ENCODE results near the gene FIZ1.

DNA sequence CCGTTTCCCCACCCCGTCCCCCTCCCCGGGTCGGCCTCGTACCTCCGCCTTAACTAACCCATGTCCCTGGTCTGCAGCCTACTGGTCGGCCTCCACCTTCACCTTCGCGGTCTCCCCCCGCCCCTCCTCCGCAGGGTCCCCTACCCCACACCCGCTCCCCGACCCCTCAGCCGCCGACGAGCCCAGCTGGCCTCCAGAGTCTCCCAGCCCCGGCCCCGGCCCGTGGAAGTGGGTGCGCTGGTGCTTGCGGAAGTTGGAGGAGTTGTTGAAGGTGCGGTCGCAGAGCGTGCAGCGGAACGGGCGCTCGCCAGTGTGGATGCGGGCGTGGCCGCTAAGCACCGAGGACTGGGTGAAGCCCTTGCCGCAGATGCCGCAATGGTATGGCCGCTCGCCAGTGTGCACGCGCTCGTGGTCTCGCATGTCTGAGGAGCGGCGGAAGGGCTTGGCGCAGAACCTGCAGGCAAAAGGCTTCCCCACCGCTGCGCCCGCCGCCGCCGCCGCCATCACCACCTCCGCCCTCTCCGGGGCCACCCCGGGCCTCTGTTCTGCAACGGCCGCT is 22.4 kb upstream of the FIZ1 start:
- TF ChIP-seq ZNF274 (IDR thresholded peaks at IDR 0.05; ENCODE audit: low read depth, low read length) (no peak), SUZ12 (IDR thresholded peaks at IDR 0.05; ENCODE audit: extremely low read depth, insufficient read depth, insufficient read length) (no peak), YY1 (IDR thresholded peaks at IDR 0.05; ENCODE audit: insufficient read depth, insufficient read length) (no peak)

All from NT2/D1 (cell line).